GM18907 (cell line): ENCODE results near the gene LMF1.
"Not testable (repeated sequence)": the region's sequence is repeated elsewhere in the genome, so short reads cannot be mapped to it uniquely, and the experiment has no call there.

Experiments
- ATAC-seq: cut with Tn5 transposase; IDR thresholded peaks from one replicate; pipeline ENCODE4 v1.9.1; 2021; ENCODE audit warnings: mild to moderate bottlenecking, moderate library complexity; ENCODE audit not compliant: unreplicated experiment

LMF1 gene

DNA sequence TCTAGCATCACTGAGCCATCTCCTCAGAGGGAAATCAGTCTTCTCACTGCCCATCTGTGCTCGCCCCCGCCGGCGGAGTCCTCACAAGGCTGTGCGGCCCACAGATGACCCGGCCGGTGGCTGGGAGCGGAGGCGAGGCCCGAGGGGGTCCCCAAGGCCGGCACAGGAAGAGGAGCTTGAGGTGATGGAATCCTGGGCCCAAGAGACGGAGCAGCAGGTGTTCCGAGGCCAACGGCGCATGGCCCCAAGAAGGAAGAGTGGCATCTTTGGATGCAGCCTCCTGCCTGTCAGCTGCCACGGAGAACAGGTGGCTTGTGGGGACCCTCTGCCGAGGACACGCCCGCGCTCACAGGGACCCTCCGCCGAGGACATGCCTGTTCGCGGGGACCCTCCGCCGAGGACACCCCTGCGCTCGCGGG, 97.5 kb downstream of the LMF1 start:
- no peak for ATAC-seq

GRCh38 chr16:872436-873242, 98.1 kb downstream of the LMF1 start:
- ATAC-seq = no peak

GRCh38 chr16:871562-872345, 99.0 kb downstream of the LMF1 start:
- no peak for ATAC-seq

GRCh38 chr16:870856-871561, 99.8 kb downstream of the LMF1 start:
- ATAC-seq = no peak

DNA sequence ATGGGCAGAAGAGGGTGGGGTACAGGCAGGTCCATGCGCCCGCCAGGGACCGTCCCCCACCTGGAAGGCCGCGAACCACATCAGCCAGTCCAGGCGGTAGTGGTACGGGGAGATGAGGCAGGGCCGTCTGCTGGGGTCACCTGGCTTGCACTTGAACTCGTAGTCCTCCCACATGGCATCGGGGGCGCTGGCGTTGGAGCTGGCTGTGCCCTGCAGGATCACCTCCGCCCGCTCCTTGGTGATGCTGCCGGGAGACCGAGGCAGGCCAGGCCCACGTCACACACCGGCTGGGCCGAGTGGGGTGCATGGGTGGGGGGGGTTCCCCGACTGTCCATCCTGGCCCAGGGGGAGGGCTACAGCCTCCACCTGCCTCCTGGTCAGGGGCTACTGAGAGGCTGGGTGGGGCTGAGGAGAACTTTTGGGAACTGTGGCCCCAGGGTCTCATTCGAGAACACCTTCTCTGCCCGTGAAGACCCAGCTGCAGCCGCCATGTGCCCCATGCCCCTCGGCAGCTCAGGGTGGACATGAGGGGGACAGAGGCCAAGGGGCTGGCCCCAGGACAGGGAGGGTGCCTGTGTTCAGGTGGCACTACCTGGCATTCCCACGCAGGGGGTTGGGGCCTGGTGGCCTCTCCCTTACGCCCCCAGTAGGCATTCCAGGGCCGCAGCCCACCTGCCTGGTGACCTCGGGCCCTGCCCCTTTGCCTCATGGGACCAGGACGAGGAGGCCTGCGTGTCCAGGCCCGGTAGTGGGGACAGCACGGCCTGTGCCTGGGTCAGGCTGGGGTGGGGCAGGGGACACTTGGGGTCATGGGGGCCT, 100.8 kb downstream of the LMF1 start:
- no peak for ATAC-seq

GRCh38 chr16:868846-869822, 101.7 kb downstream of the LMF1 start:
- no peak for ATAC-seq

GRCh38 chr16:868386-868755, 102.4 kb downstream of the LMF1 start:
- ATAC-seq = no peak

DNA sequence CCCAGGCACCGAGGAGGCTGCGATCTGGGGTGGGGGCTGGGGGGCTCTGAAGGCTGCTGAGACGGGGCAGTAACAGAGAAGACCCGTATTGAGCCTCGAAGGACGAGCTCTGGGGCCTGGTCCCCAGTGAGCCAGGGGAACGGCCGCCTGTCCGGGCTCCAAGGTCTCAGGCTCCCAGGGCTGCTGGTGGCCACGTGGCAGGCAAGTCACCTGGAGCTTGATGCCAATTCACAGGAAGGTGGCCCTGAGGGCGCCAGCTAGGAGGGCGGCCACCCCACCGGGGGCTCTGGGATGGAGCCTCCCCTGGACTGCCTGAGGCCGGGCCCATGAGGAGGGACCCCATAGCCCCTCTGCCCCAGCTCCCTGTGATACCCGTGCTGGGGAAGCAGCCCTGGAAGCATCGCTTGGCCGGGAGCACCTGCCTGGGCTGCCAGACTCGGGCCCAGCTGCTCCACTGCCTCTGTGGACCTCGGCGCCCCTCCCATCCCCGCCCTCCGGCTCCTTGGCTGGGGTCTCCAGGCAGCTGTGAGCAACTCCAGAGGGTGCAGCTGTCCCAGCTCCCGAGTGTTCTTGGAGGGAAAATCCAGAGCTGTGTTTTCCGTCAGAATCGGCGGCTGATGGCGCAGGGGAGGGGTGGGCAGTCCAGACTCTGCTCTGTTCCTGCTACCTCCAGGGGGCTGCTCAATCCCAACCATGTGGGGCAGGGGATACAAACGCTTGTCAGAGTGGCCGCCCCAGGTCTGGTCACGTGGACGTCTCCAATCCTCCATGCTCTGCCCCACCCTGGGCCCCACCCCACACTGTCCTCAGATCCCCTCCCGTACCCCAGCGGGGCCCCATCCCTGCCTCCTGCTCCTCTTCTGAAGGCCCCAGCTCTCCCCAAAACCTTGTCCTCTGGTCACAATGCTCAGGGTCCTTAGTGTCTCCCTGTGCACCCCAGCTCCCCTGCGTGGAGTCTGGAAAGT, 103.1 kb downstream of the LMF1 start:
- no peak for ATAC-seq

DNA sequence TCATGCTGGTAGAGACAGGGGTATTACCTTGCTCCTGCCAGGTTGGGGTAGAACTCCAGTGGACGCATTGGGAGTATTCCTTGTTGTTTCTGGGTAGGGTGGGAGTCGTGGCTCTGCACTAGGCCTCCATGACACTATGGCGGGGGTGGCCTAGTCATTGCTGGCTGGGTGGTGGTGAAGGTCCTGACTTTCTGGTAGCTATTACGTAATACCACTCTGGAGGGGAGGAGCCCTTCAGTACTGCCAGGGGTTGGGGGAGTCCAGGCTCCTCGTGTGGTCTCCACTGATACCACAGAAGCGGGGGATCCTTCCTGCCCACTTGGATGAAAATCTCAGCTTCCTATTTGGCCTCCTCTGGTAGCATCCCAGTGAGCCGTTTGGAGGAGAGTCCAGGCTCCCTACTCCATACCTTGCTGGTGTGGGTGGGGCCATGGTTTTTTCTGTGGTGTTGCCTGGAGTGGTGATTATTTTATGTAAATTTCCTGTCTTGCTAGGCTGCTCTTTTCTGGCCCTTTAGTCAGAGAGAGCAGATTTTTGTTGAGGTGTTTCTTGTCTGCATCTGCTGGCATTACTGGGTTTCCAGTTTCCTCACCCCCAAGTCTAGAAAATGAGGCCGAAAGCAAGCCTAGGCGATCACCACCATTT, 104.4 kb downstream of the LMF1 start:
- ATAC-seq = no peak

GRCh38 chr16:865026-865425, 105.8 kb downstream of the LMF1 start:
- ATAC-seq = no peak

DNA sequence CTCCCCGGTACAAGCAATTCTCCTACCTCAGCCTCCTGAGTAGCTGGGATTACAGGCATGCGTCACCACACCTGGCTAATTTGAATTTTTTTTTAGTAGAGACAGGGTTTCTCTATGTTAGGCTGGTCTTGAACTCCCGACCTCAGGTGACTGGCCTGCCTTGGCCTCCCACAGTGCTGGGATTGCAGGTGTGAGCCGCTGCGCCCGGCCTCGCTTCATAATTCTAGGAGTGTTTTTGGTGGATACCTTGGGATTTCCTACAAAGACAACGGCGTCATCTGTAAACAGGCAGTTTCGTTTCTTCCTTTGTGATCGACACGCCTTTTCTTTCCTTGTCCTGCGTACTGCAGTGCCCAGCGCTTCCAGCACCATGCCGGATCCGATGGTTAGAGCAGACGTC, 109.3 kb downstream of the LMF1 start:
- ATAC-seq = no peak

- no peak for ATAC-seq
These were observed 109.9 kb downstream of the LMF1 start for GRCh38 chr16:860891-861290.

DNA sequence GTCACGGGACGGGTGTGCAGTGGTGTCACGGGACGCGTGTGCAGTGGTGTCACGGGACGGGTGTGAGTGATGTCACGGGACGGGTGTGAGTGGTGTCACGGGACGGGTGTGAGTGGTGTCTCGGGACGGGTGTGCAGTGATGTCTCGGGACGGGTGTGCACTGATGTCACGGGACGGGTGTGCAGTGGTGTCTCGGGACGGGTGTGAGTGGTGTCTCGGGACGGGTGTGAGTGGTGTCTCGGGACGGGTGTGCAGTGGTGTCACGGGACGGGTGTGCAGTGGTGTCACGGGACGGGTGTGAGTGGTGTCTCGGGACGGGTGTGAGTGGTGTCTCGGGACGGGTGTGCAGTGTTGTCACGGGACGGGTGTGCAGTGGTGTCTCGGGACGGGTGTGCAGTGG, 111.8 kb downstream of the LMF1 start:
- ATAC-seq = not testable (repeated sequence)

GRCh38 chr16:858441-858840, 112.3 kb downstream of the LMF1 start:
- ATAC-seq = not testable (repeated sequence)

DNA sequence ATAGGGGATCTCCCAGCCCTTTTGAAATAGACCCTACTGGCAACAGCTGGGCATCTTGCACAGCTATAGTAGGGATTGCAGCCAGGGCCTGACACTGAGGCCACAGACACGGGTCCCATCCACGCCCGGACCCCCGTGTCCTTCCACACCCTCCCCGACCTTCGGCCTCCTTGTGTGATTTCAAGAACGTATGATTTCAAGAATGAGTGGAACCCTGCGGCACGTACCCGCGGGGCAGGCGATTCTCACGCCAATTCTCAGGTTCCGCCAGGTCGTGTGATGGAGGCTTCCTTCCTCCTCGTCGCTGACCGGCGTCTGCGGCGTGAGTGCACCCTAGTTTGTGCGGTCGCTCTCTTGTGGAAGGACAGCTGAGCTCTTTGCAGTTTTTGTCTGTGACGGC, 114.0 kb downstream of the LMF1 start:
- ATAC-seq = no peak

DNA sequence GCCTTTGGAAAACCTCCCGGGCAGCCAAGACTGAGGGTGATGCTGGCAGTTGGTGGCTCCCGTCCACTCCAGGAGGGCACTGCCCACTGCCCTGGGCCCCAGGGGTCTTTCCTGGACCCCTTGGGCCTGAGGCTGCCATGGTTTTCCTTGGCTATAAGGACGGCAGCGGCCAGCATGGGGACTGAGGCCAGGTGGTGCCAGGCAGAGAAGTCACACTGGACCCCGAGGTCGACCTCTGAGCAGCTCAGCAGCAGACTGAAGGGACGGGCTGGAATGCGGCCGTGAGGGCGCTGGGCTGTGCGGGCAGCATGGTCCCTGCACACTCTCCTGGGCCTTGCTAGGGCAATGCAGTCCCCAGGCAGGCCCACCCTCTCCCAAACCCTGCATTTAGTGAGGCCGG, 114.7 kb downstream of the LMF1 start:
- no peak for ATAC-seq

DNA sequence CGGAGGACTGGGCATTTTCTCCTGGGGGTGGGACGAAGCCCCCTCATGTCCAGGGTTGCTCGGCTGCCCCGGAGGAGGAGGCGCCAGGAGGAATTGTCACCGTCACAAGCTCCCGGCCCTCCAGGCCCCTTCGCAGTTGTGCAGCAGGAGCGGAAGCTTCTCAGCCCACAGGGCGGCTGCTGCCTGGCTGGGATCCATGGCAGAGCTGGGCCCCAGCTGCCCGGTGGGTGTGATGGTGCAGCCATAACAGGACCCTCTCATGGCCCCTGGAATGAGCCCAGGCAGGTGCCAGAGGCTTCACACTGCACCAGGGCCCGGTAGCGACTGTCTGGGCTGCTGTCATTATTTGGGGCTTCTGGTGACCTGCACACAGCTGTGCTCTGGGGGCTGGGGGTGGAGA, 115.3 kb downstream of the LMF1 start:
- no peak for ATAC-seq

DNA sequence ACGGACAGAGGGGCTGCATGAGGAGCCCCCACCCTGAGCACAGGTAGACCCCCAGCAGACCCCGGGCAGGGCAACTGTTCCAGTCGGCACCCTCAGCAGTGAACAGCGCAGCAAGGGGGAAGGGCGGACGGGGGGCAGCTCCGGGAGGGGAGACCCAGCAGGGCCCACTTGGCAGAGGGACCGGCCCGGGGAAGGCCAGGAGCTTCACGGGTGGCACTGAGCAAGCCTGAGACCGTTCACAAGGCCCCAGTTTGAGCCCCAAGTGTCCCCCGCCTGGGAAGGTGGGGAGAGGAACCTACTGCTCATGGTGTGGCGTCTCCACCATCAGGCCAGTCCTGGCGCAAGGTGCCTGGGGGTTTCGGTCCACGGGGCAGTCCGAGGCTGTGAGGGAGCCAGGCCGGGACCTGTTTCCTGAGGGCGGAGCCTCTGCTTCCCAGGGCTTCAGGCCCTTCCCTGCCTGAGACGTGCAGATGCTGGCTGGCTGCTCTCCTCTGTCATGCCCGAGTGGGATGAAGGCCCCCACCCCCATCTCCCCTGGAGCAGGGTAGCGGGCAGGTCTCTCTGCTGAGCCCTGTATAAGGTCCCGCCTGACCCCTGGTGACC, 115.9 kb downstream of the LMF1 start:
- no peak for ATAC-seq
